DOHH2 (cell line): Measurements from ENCODE around the gene ZBTB11.
A peak's percentile ranks its signal among the peaks of the same experiment; 100 is the strongest.

Experiments used
- H3F3A ChIP-seq: fragments of 200-600 bp; sonication (generic), shearing (Covaris generic); 2 replicates; pipeline ENCODE4 v1.6.0; 2016; ENCODE audit warnings: antibody characterized with exemption, mild to moderate bottlenecking; ENCODE audit not compliant: control insufficient read depth, insufficient read depth
- H3K27ac ChIP-seq: fragments of 200-600 bp; sonication (generic); 2 replicates; pipeline ENCODE4 v1.5.1; 2014; ENCODE audit warnings: low read depth, mild to moderate bottlenecking, low read length, moderate library complexity
- H3K27me3 ChIP-seq: fragments of 200-600 bp; sonication (generic); 2 replicates; pipeline ENCODE4 v1.6.1; 2014; ENCODE audit warnings: mild to moderate bottlenecking, low read length, mixed read lengths; ENCODE audit not compliant: control insufficient read depth
- H3K36me3 ChIP-seq: fragments of 200-600 bp; sonication (generic); 2 replicates; pipeline ENCODE4 v1.6.1; 2014; ENCODE audit warnings: mild to moderate bottlenecking, low read length, moderate library complexity, mixed read lengths; ENCODE audit not compliant: control insufficient read depth
- H3K4me1 ChIP-seq: fragments of 200-600 bp; sonication (generic); 2 replicates; pipeline ENCODE4 v1.6.1; 2014; ENCODE audit warnings: mild to moderate bottlenecking, low read length, mixed read lengths; ENCODE audit not compliant: control insufficient read depth
- H3K4me2 ChIP-seq: fragments of 200-600 bp; sonication (generic); 2 replicates; pipeline ENCODE4 v1.6.0; 2014; ENCODE audit warnings: mild to moderate bottlenecking, low read length, moderate library complexity
- H3K4me3 ChIP-seq: fragments of 200-600 bp; sonication (generic); 2 replicates; pipeline ENCODE4 v1.5.1; 2014; ENCODE audit warnings: mild to moderate bottlenecking, low read length, mixed read lengths
- H3K79me2 ChIP-seq: fragments of 200-600 bp; sonication (generic); 2 replicates; pipeline ENCODE4 v1.6.1; 2014; ENCODE audit warnings: mild to moderate bottlenecking, low read length, mixed read lengths; ENCODE audit not compliant: control insufficient read depth
- H3K9me2 ChIP-seq: fragments of 200-600 bp; sonication (generic); replicated peaks from 2 replicates; pipeline ENCODE4 v1.6.1; 2014; ENCODE audit warnings: mild to moderate bottlenecking, low read length, mixed read lengths; ENCODE audit not compliant: control insufficient read depth
- H3K9me3 ChIP-seq: fragments of 200-600 bp; sonication (generic); 2 replicates; pipeline ENCODE4 v1.6.1; 2014; ENCODE audit warnings: antibody characterized with exemption, low read length, mixed read lengths; ENCODE audit not compliant: control insufficient read depth, insufficient read depth
- H4K20me1 ChIP-seq: fragments of 200-600 bp; sonication (generic); 2 replicates; pipeline ENCODE4 v1.6.0; 2014; ENCODE audit warnings: low read depth, mild to moderate bottlenecking, antibody characterized with exemption, low read length, moderate library complexity; ENCODE audit not compliant: control insufficient read depth, insufficient read depth
- EZH2phosphoT487 ChIP-seq: fragments of 200-600 bp; sonication (generic); IDR thresholded peaks from 2 replicates; pipeline ENCODE4 v1.6.1; 2017; ENCODE audit warnings: borderline replicate concordance, mild to moderate bottlenecking, antibody characterized with exemption, low read length, moderate library complexity, mixed read lengths
- TF ChIP-seq, protein P1 (sequence below): fragments of 200-600 bp; sonication (generic); IDR thresholded peaks from one replicate; pipeline ENCODE4 v1.5.1; 2014; ENCODE audit warnings: antibody characterized with exemption, mild to moderate bottlenecking, low read depth, low read length; ENCODE audit not compliant: poor library complexity, severe bottlenecking

ZBTB11 gene

DNA sequence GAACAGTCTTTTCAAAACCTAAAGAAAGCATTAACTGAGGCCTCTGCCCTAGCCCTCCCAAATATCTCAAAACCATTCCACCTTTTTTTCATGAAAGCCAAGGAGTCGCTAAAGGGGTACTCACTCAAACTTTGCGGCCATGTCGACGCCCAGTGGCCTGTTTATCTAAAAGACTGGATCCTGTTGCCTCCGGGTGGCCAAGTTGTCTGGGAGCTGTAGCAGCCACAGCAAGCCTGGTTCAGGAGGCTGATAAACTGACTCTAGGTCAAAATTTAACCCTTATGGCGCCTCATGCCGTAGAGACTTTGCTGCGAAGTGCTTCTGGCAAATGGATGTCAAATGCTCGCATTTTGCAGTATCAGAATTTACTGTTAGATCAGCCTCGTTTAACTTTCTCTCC lies 39.5 kb downstream of the ZBTB11 start:
- Histone ChIP-seq H3K4me1 (peaks cover 4% of the 10 kb centered on the region), H3K27ac (no peak overlapping the region), H3K9me3 (no peaks in the 10 kb centered on the region), H3K4me3 (no peak overlapping the region), H4K20me1 (no peaks in the 10 kb centered on the region), H3F3A (no peaks in the 10 kb centered on the region), H3K4me2 (no peak overlapping the region), H3K27me3 (no peaks in the 10 kb centered on the region), H3K9me2 (no peaks in the 10 kb centered on the region), H3K36me3 (no peaks in the 10 kb centered on the region), H3K79me2 (no peaks in the 10 kb centered on the region)
- no peak for TF ChIP-seq EZH2phosphoT487
- TF ChIP-seq, protein P1, sequence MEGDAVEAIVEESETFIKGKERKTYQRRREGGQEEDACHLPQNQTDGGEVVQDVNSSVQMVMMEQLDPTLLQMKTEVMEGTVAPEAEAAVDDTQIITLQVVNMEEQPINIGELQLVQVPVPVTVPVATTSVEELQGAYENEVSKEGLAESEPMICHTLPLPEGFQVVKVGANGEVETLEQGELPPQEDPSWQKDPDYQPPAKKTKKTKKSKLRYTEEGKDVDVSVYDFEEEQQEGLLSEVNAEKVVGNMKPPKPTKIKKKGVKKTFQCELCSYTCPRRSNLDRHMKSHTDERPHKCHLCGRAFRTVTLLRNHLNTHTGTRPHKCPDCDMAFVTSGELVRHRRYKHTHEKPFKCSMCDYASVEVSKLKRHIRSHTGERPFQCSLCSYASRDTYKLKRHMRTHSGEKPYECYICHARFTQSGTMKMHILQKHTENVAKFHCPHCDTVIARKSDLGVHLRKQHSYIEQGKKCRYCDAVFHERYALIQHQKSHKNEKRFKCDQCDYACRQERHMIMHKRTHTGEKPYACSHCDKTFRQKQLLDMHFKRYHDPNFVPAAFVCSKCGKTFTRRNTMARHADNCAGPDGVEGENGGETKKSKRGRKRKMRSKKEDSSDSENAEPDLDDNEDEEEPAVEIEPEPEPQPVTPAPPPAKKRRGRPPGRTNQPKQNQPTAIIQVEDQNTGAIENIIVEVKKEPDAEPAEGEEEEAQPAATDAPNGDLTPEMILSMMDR, result no peak

DNA sequence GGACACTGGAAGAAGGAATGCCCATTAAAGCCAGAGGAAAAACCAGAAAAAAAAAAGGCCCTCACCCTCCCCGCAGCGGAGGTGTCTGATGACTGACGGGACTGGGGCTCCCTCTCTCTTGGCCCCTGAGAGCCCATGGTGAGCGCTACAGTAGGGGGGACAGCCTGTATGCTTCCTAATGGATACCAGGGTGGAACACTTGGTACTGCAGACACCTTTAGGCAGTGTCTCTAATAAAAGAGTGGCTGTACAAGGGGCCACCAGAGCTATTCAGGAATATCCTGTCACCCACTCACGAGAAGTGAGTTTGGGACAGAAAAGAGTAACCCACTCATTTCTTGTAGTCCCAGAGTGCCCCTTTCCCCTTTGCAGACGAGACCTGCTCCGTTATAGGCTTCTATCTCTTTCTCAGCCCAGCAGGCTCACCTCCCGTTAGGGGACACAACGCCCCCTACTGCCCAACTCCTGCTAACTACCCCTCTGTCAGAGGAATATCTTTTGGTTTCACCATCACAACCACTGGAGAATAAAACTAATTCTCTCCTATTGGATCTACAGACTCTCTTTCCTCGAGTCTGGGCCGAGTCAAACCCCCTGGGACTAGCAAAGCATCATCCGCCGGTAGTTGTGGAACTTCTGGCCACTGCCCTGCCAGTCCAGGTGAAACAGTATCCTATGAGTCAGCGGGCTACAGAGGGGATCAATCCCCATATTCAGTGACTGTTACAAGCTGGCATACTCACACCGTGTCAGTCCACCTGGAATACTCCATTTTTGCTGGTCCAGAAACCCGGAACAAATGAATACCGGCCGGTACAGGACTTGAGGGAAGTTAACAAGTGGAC lies 40.8 kb downstream of the ZBTB11 start:
- H3K4me3 ChIP-seq, result no peak overlapping the region

DNA sequence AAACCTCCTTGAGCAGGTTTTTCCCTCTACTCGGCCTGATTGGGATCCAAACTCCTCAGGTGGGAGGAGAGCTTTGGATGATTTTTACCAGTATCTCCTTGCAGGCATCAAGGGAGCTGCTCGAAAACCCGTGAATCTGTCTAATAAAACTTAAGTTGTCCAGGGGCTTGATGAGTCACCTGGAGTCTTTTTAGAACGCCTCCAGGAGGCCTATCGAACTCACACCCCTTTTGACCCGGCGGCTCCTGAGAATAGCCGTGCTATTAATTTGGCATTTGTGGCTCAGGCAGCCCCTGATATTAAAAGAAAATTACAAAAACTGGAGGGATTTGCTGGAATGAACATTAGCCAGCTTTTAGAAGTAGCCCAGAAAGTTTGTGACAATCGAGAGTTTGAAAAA lies 41.6 kb downstream of the ZBTB11 start:
- TF ChIP-seq, protein P1, result no peak
- TF ChIP-seq EZH2phosphoT487, result no peak
- no peaks in the 10 kb centered on the region for H3K79me2 ChIP-seq
- no peaks in the 10 kb centered on the region for H3K9me2 ChIP-seq

More for the DNA sequence above, 40.8 kb downstream of the ZBTB11 start:
- peaks cover 4% of the 10 kb centered on the region for H3K4me1 ChIP-seq
- no peaks in the 10 kb centered on the region for H3K9me3 ChIP-seq
- no peaks in the 10 kb centered on the region for H4K20me1 ChIP-seq
- no peaks in the 10 kb centered on the region for H3K9me2 ChIP-seq
- H3K27ac ChIP-seq, result no peak overlapping the region
- no peaks in the 10 kb centered on the region for H3K79me2 ChIP-seq
- H3K27me3 ChIP-seq, result no peaks in the 10 kb centered on the region
- H3K36me3 ChIP-seq, result no peaks in the 10 kb centered on the region
- TF ChIP-seq, protein P1, result peak; percentile 87
- TF ChIP-seq EZH2phosphoT487, result no peak
- H3K4me2 ChIP-seq, result peak overlapping the region; percentile 19; the same call in 1 of the 2 replicates
- H3F3A ChIP-seq, result no peaks in the 10 kb centered on the region

More for the DNA sequence above, 41.6 kb downstream of the ZBTB11 start:
- H3K27ac ChIP-seq, result no peak overlapping the region
- H3K9me3 ChIP-seq, result no peaks in the 10 kb centered on the region
- H3K36me3 ChIP-seq, result no peaks in the 10 kb centered on the region
- no peak overlapping the region for H3K4me3 ChIP-seq
- no peaks in the 10 kb centered on the region for H3K27me3 ChIP-seq
- H4K20me1 ChIP-seq, result no peaks in the 10 kb centered on the region
- peaks cover 4% of the 10 kb centered on the region for H3K4me1 ChIP-seq
- no peak overlapping the region for H3K4me2 ChIP-seq
- H3F3A ChIP-seq, result no peaks in the 10 kb centered on the region
